Fibroblast of villous mesenchyme (primary cell): ENCODE data around the gene EGFLAM. TPM values are rescaled to one million over a fixed set of nuclear protein-coding genes. Genes with fewer than 3 reads are reported as not detected.
A peak's percentile ranks its signal among the peaks of the same experiment; 100 is the strongest.

Source experiments
- DNase-seq: peaks from one replicate; pipeline ENCODE4 v3.0.0-alpha.2; 2010; ENCODE audit warnings: low read depth
- H3K4me3 ChIP-seq: 2 replicates; pipeline ENCODE4 v1.5.1; 2011; ENCODE audit warnings: low read depth, mild to moderate bottlenecking, low read length
- CTCF ChIP-seq: IDR thresholded peaks from 2 replicates; pipeline ENCODE4 v1.5.1; 2012; ENCODE audit warnings: low read depth, mild to moderate bottlenecking, low read length; ENCODE audit not compliant: insufficient read depth
- total RNA-seq: library from RNA; depleted of rRNA; stranded (reverse); fragments of >200 nt; gene quantifications from 2 replicates; pipeline ENCODE4 v1.2.3, GENCODE V29; 2012

Gene EGFLAM
- total RNA-seq, 1 donor, result 3.0 TPM

- no peak for DNase-seq
- no peak for TF ChIP-seq CTCF
These were observed 135.3 kb downstream of the EGFLAM start for GRCh38 chr5:38393636-38394035.

DNA sequence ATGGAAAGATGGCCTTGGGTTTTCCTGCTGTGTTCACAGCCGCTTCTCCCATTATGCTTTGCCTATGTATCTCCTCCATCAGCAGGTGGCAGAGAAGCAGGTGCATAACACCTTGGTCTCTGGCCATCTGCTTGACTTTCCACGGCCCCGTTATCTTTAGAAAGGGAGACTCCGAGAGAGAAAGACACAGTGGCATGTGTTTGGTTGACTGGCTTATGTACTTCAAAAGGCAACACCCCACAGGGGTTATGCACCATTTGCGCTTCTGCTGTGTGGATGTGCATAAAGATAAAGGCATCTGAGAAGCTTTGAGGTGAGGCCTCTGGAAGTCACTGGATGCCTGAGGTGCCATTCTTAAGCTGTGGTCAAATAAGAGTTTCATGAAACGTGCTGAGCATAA lies 138.4 kb downstream of the EGFLAM start:
- no peak for DNase-seq
- no peak overlapping the region for H3K4me3 ChIP-seq
- TF ChIP-seq CTCF, result no peak

More at GRCh38 chr5:38393636-38394035, 135.3 kb downstream of the EGFLAM start:
- no peak overlapping the region for H3K4me3 ChIP-seq

- no peak for TF ChIP-seq CTCF
- no peak for DNase-seq
- no peak overlapping the region for H3K4me3 ChIP-seq
These were observed 142.0 kb downstream of the EGFLAM start for GRCh38 chr5:38400365-38400764.

DNA sequence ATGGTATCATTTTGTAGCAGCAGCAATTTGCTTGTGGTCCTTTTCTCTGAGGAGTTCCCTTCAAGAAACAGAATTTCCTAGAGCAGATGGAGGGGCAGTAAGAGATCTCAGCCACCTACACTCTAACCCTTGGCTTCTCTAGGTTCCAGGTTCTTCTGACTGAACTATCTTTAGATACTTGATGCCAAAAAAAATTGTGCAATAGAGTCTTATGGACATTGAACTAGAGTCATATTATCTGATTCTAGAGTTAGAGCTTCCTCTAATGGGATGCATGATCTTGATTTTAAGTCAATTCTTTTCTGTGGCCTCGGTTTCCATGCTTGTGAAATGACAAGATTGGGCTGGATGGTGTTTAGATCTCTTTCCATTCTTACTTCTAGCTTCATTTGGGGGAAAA lies 142.8 kb downstream of the EGFLAM start:
- DNase-seq, result no peak
- H3K4me3 ChIP-seq, result no peak overlapping the region
- TF ChIP-seq CTCF, result no peak

- TF ChIP-seq CTCF, result no peak
- DNase-seq, result peak; percentile 43
- no peak overlapping the region for H3K4me3 ChIP-seq
These were observed 145.0 kb downstream of the EGFLAM start for GRCh38 chr5:38403406-38403805.

- TF ChIP-seq CTCF, result no peak
- no peak overlapping the region for H3K4me3 ChIP-seq
- no peak for DNase-seq
These were observed 145.7 kb downstream of the EGFLAM start for GRCh38 chr5:38403877-38404635.
